ENCODE measurements around the gene MAP4K4.
A peak's percentile ranks its signal among the peaks of the same experiment; 100 is the strongest.

Gene MAP4K4

GRCh38 chr2:101722864-101723263 is 25.4 kb downstream of the MAP4K4 start:
- DNase-seq (ENCODE audit: low read depth) = no peak

GRCh38 chr2:101723371-101724124 is 26.0 kb downstream of the MAP4K4 start:
- DNase-seq (ENCODE audit: low read depth) = no peak

GRCh38 chr2:101724125-101724474 is 26.6 kb downstream of the MAP4K4 start:
- DNase-seq (ENCODE audit: low read depth) = no peak

- DNase-seq (ENCODE audit: low read depth) = no peak
Observed at GRCh38 chr2:101725038-101725437, 27.5 kb downstream of the MAP4K4 start.

- no peak for DNase-seq (ENCODE audit: low read depth)
Observed at GRCh38 chr2:101725515-101726192, 28.1 kb downstream of the MAP4K4 start.

GRCh38 chr2:101728865-101729264 is 31.4 kb downstream of the MAP4K4 start:
- no peak for DNase-seq (ENCODE audit: low read depth)

GRCh38 chr2:101729521-101730190 is 32.1 kb downstream of the MAP4K4 start:
- no peak for DNase-seq (ENCODE audit: low read depth)

GRCh38 chr2:101731221-101732054 is 33.9 kb downstream of the MAP4K4 start:
- no peak for DNase-seq (ENCODE audit: low read depth)

GRCh38 chr2:101732199-101732598 is 34.7 kb downstream of the MAP4K4 start:
- DNase-seq (ENCODE audit: low read depth) = no peak

GRCh38 chr2:101732773-101733256 is 35.3 kb downstream of the MAP4K4 start:
- DNase-seq (ENCODE audit: low read depth) = no peak

- DNase-seq (ENCODE audit: low read depth) = no peak
Observed at GRCh38 chr2:101733257-101733993, 35.9 kb downstream of the MAP4K4 start.

GRCh38 chr2:101734505-101735165 is 37.1 kb downstream of the MAP4K4 start:
- no peak for DNase-seq (ENCODE audit: low read depth)

GRCh38 chr2:101735166-101735533 is 37.6 kb downstream of the MAP4K4 start:
- no peak for DNase-seq (ENCODE audit: low read depth)

- DNase-seq (ENCODE audit: low read depth) = no peak
Observed at GRCh38 chr2:101736233-101736632, 38.7 kb downstream of the MAP4K4 start.

GRCh38 chr2:101736861-101737291 is 39.4 kb downstream of the MAP4K4 start:
- DNase-seq (ENCODE audit: low read depth) = peak; percentile 95

GRCh38 chr2:101737478-101738255 is 40.2 kb downstream of the MAP4K4 start:
- DNase-seq (ENCODE audit: low read depth) = peak; percentile 91

- no peak for DNase-seq (ENCODE audit: low read depth)
Observed at GRCh38 chr2:101738649-101739048, 41.1 kb downstream of the MAP4K4 start.

GRCh38 chr2:101740555-101740964 is 43.1 kb downstream of the MAP4K4 start:
- DNase-seq (ENCODE audit: low read depth) = no peak

- no peak for DNase-seq (ENCODE audit: low read depth)
Observed at GRCh38 chr2:101741775-101742520, 44.4 kb downstream of the MAP4K4 start.

All from amniotic epithelial cell (primary cell).